GM23248 (cell line): ENCODE measurements around the gene C5orf63.

Source experiments
- EZH2 ChIP-seq: fragments of 200-600 bp; sonication (generic); IDR thresholded peaks from 2 replicates; pipeline ENCODE4 v1.6.1; 2018; ENCODE audit warnings: antibody characterized with exemption, mild to moderate bottlenecking; ENCODE audit not compliant: insufficient read depth, poor library complexity, severe bottlenecking
- EZH2phosphoT487 ChIP-seq: fragments of 200-600 bp; sonication (generic); IDR thresholded peaks from 2 replicates; pipeline ENCODE4 v1.6.1; 2018; ENCODE audit warnings: antibody characterized with exemption, moderate library complexity, mild to moderate bottlenecking, low read depth; ENCODE audit not compliant: insufficient read depth

DNA sequence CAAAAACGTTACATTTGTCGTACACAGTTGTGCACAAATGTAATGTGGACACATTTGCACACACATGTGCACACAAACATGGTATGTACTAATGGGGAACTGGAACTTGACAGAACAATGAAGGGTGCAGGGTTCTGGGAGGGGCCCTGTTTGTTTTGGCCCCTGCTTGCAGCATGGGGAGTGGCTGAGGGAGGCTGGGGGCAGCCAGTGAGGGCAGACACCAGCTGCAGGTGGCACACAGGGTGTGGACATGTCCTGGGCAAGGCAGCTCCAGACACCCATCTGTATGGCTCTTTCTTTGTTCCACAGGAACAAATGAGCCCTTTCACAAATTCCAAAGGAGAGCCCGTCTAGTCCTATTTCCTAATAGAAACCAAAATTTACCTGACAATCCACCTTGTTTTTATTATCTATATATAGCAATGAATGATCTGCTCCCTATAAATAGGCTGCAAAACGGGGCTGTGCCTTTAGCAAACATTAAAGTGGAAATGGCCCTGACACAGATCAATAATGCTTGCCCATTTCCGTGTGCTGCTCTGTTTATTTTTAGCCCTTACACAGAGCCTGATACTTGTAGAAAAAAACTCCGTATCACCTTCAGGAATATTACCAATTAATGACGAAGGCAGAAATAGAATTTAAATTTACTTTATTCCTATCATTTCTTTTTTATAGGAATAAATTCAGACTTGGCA, 69.4 kb downstream of the C5orf63 start:
- TF ChIP-seq EZH2: no peak
- no peak for TF ChIP-seq EZH2phosphoT487
